ENCODE results near the gene SLC38A8. TPM values are rescaled to one million over a fixed set of nuclear protein-coding genes. Genes with fewer than 3 reads are reported as not detected.

Gene SLC38A8
- total RNA-seq, 4 donors from 2014 or later: not detected

- whole genome bisulfite sequencing, 2 donors: 85 to 90% methylated on average over 2 of the region's 2 CpGs
- intact Hi-C loops (cut with DNase I; ENCODE audit: low total_unique reads): no loop called here
- H3K4me3 ChIP-seq (ENCODE audit: low read depth, poor library complexity, severe bottlenecking): no peak overlapping the region
- DNase-seq (ENCODE audit: low spot score in 2 of 2): no peak
- no peak for TF ChIP-seq POLR2A (IDR thresholded peaks at IDR 0.05)
- TF ChIP-seq, protein P1, sequence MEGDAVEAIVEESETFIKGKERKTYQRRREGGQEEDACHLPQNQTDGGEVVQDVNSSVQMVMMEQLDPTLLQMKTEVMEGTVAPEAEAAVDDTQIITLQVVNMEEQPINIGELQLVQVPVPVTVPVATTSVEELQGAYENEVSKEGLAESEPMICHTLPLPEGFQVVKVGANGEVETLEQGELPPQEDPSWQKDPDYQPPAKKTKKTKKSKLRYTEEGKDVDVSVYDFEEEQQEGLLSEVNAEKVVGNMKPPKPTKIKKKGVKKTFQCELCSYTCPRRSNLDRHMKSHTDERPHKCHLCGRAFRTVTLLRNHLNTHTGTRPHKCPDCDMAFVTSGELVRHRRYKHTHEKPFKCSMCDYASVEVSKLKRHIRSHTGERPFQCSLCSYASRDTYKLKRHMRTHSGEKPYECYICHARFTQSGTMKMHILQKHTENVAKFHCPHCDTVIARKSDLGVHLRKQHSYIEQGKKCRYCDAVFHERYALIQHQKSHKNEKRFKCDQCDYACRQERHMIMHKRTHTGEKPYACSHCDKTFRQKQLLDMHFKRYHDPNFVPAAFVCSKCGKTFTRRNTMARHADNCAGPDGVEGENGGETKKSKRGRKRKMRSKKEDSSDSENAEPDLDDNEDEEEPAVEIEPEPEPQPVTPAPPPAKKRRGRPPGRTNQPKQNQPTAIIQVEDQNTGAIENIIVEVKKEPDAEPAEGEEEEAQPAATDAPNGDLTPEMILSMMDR (IDR thresholded peaks at IDR 0.05): no peak
Measured at GRCh38 chr16:83980794-83981193, 61.8 kb downstream of the SLC38A8 start.

DNA sequence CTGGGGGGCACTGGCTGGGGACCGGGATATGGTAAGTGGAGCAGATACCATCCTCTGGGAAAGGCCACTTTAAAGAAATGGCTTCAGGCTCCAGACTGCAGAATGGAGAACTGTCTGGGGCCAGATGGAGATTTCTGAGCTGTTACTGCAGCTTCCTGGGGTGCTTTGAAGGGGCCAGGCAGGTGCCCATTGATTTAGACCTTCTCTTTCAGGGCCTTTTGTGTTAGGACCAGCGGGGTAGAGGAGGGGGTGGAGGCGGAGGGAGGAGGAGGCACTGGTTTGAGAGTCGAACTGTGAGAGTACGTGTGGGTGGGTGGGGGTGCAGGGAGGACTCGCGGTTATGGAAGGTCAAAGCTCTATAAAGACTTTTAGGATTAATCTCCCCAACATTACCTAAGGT lies 63.2 kb downstream of the SLC38A8 start:
- WGBS, 2 donors: 89 to 92% methylated on average over 7 of the region's 7 CpGs

GRCh38 chr16:83978401-83978904 lies 64.1 kb downstream of the SLC38A8 start:
- DNase-seq (ENCODE audit: low spot score in 2 of 2): no peak
- H3K4me3 ChIP-seq (ENCODE audit: low read depth, poor library complexity, severe bottlenecking): no peak overlapping the region
- WGBS, 2 donors: 80 to 88% methylated on average over 5 of the region's 5 CpGs
- TF ChIP-seq, protein P1 (IDR thresholded peaks at IDR 0.05): no peak
- no peak for TF ChIP-seq POLR2A (IDR thresholded peaks at IDR 0.05)
- intact Hi-C loops (cut with DNase I; ENCODE audit: low total_unique reads): no loop called here

More for the DNA sequence above, 63.2 kb downstream of the SLC38A8 start:
- intact Hi-C loops (cut with DNase I; ENCODE audit: low total_unique reads): no loop called here
- H3K4me3 ChIP-seq (ENCODE audit: low read depth, poor library complexity, severe bottlenecking): no peak overlapping the region
- DNase-seq (ENCODE audit: low spot score in 2 of 2): no peak
- TF ChIP-seq, protein P1 (IDR thresholded peaks at IDR 0.05): no peak
- TF ChIP-seq POLR2A (IDR thresholded peaks at IDR 0.05): no peak

DNA sequence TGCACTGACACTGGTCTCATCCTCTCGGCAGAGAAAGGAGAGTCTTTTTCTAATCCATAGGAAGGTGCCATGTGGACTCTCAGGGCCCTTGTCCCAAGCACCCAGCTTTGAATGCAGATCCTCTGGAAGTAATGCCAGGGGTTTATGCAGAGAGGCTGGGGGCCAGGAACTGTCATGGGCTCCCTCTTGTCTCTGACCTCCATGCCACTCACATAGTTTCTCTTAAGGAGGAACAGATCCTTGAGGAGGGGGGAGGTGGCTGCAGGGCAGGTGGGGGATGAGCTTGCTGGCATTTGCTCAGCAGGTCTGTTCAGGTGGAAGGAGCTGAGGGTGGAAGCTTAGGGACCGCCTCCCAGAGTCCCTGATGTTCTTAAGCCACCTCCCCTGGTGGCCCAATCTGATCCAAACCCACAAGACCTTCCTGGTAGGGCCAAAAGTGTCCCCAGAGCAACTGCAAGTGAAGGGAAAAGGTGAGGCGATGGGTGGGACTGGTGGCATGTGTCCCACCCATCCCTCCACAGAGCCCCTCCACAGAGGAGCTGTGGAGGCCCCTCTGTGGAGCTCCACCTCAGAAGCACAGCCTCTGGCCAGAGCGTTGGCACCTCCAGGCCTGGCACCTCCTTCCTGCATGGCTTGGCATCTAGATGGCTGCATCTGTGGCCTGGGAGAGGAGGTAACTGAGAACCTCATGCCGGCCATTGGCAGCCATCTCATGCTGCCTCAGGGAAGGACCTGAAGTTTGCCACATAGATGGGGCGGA lies 65.4 kb downstream of the SLC38A8 start:
- H3K4me3 ChIP-seq (ENCODE audit: low read depth, poor library complexity, severe bottlenecking): no peak overlapping the region
- 86 to 90% methylated on average over 6 of the region's 6 CpGs for WGBS, 2 donors
- intact Hi-C loops (cut with DNase I; ENCODE audit: low total_unique reads): no loop called here
- DNase-seq (ENCODE audit: low spot score in 2 of 2): no peak
- TF ChIP-seq, protein P1 (IDR thresholded peaks at IDR 0.05): no peak
- TF ChIP-seq POLR2A (IDR thresholded peaks at IDR 0.05): no peak

GRCh38 chr16:83975590-83976260 lies 66.9 kb downstream of the SLC38A8 start:
- H3K4me3 ChIP-seq (ENCODE audit: low read depth, poor library complexity, severe bottlenecking): no peak overlapping the region
- intact Hi-C loops (cut with DNase I; ENCODE audit: low total_unique reads): no loop called here
- 73 to 78% methylated on average over 15 of the region's 15 CpGs for WGBS, 2 donors
- DNase-seq (ENCODE audit: low spot score in 2 of 2): no peak
- no peak for TF ChIP-seq POLR2A (IDR thresholded peaks at IDR 0.05)
- TF ChIP-seq, protein P1 (IDR thresholded peaks at IDR 0.05): no peak

Measured in lower leg skin (tissue), 4 donors.